H1 (cell line): Measurements from ENCODE around the gene FSIP1. TPM values are rescaled to one million over a fixed set of nuclear protein-coding genes. Genes with fewer than 3 reads are reported as not detected.

Source experiments
- CTCF ChIA-PET: fragments of 300-600 bp; sonication (Branson Sonifier 250); formaldehyde crosslinking; loops from one replicate; lab custom pipeline; 2021; ENCODE audit not compliant: partially characterized antibody; lab: Charles Lee
- POLR2A ChIA-PET: fragments of 300-600 bp; sonication (Branson Sonifier 250); formaldehyde crosslinking; loops from one replicate; lab custom pipeline; 2021; ENCODE audit warnings: inconsistent platforms; ENCODE audit not compliant: partially characterized antibody; lab: Charles Lee
- DNase-seq, 2 experiments: peaks; one replicate each; pipeline versions ENCODE4 v3.0.0 to v3.0.0-alpha.2; 2010 to 2022; ENCODE audit warnings: low spot score in 2 of 2, low read depth in 1 of 2, mixed read lengths in 1 of 2
- FAIRE-seq: peaks from 2 replicates; lab custom pipeline; 2011; peaks lifted over from hg19 to GRCh38; lab: Jason Lieb, UNC
- H2AFZ ChIP-seq: 2 replicates; pipeline ENCODE4 v1.8.1; 2012; ENCODE audit warnings: low read length, inconsistent platforms
- H2AK5ac ChIP-seq: 2 replicates; pipeline ENCODE4 v1.6.1; 2013; ENCODE audit warnings: low read depth, low read length
- H2BK120ac ChIP-seq: replicated peaks from 2 replicates; pipeline ENCODE3; 2013; ENCODE audit warnings: low read depth, low read length, inconsistent platforms
- H2BK12ac ChIP-seq: 2 replicates; pipeline ENCODE4 v1.6.1; 2013; ENCODE audit warnings: low read depth, low read length
- H2BK15ac ChIP-seq: 2 replicates; pipeline ENCODE4 v1.6.1; 2013; ENCODE audit warnings: low read length
- H2BK20ac ChIP-seq: 2 replicates; pipeline ENCODE4 v1.6.1; 2013; ENCODE audit warnings: low read length
- H2BK5ac ChIP-seq: 2 replicates; pipeline ENCODE4 v1.6.1; 2013; ENCODE audit warnings: low read depth, low read length
- H3K14ac ChIP-seq: 2 replicates; pipeline ENCODE4 v1.6.1; 2013; ENCODE audit warnings: inconsistent platforms; ENCODE audit not compliant: insufficient read length
- H3K18ac ChIP-seq: 2 replicates; pipeline ENCODE4 v1.6.1; 2013; ENCODE audit warnings: low read length; ENCODE audit errors: extremely low read depth
- H3K23ac ChIP-seq: 2 replicates; pipeline ENCODE4 v1.6.1; 2013; ENCODE audit warnings: inconsistent platforms; ENCODE audit not compliant: insufficient read length
- H3K23me2 ChIP-seq: 2 replicates; pipeline ENCODE4 v1.6.1; 2013; ENCODE audit warnings: low read depth, low read length
- H3K27ac ChIP-seq: 2 replicates; pipeline ENCODE4 v1.6.1; 2011; ENCODE audit warnings: low read depth, low read length, inconsistent platforms
- H3K27me3 ChIP-seq, 4 experiments: replicated peaks in 1 of 4; 1 replicate in 1 of 4; 2 replicates in 3 of 4; pipeline versions ENCODE4 v1.6.1 to v1.8.1; 2011 to 2013; ENCODE audit warnings: low read length in 3 of 4, mild to moderate bottlenecking in 3 of 4, inconsistent platforms in 2 of 4, mixed read lengths in 2 of 4, moderate library complexity in 1 of 4; ENCODE audit not compliant: control insufficient read depth in 3 of 4, insufficient read depth in 3 of 4; ENCODE audit errors: extremely low read depth in 1 of 4
- H3K36me3 ChIP-seq, 4 experiments: 2 replicates each; pipeline versions ENCODE4 v1.6.1 to v1.8.1; 2011 to 2013; ENCODE audit warnings: mild to moderate bottlenecking in 4 of 4, low read length in 3 of 4, moderate library complexity in 2 of 4, control low read depth in 1 of 4, inconsistent platforms in 1 of 4; ENCODE audit not compliant: insufficient read depth in 4 of 4, control insufficient read depth in 2 of 4
- H3K4ac ChIP-seq: replicated peaks from 2 replicates; pipeline ENCODE3; 2013; ENCODE audit warnings: low read length, low read depth, mixed read lengths, inconsistent platforms; ENCODE audit not compliant: insufficient read length
- H3K4me1 ChIP-seq, 4 experiments: replicated peaks in 1 of 4; 1 replicate in 1 of 4; 2 replicates in 3 of 4; pipeline versions ENCODE4 v1.6.1 to v1.8.1; 2011 to 2013; ENCODE audit warnings: low read length in 3 of 4, inconsistent platforms in 2 of 4, mixed read lengths in 1 of 4; ENCODE audit not compliant: insufficient read depth in 4 of 4, control insufficient read depth in 3 of 4
- H3K4me2 ChIP-seq, 2 experiments: 2 replicates each; pipeline versions ENCODE4 v1.6.1 to v1.8.1; 2011 to 2013; ENCODE audit warnings: low read depth in 2 of 2, low read length in 2 of 2, control low read depth in 1 of 2, inconsistent platforms in 1 of 2, mild to moderate bottlenecking in 1 of 2; ENCODE audit not compliant: insufficient read depth in 1 of 2
- H3K4me3 ChIP-seq, 4 experiments: fragments of 200-600, 300-600 bp in 1 of 4; sonication (generic), shearing (Covaris generic), sonication (Bioruptor Twin) in 1 of 4; 2 replicates each; pipeline versions ENCODE4 v1.5.1 to v1.8.1; 2011 to 2016; ENCODE audit warnings: low read length in 4 of 4, low read depth in 3 of 4, control low read depth in 2 of 4, inconsistent platforms in 2 of 4, mild to moderate bottlenecking in 2 of 4, mixed read lengths in 1 of 4, moderate library complexity in 1 of 4; ENCODE audit not compliant: insufficient read depth in 2 of 4; ENCODE audit errors: extremely low read depth in 1 of 4
- H3K56ac ChIP-seq: replicated peaks from 2 replicates; pipeline ENCODE3; 2013; ENCODE audit warnings: low read depth, mild to moderate bottlenecking, mixed read lengths, low read length, inconsistent platforms; ENCODE audit not compliant: insufficient read length
- H3K79me1 ChIP-seq: 2 replicates; pipeline ENCODE4 v1.6.1; 2013; ENCODE audit warnings: low read depth, low read length, control low read depth
- H3K79me2 ChIP-seq, 2 experiments: 2 replicates each; pipeline versions ENCODE4 v1.6.1 to v1.8.1; 2012 to 2013; ENCODE audit warnings: low read length in 2 of 2, mild to moderate bottlenecking in 2 of 2, inconsistent platforms in 1 of 2; ENCODE audit not compliant: insufficient read depth in 2 of 2, control insufficient read depth in 1 of 2
- H3K9ac ChIP-seq, 4 experiments: replicated peaks in 1 of 4; 1 replicate in 1 of 4; 2 replicates in 3 of 4; pipeline versions ENCODE4 v1.6.1 to v1.8.1; 2011 to 2013; ENCODE audit warnings: low read depth in 3 of 4, low read length in 3 of 4, control low read depth in 2 of 4, mild to moderate bottlenecking in 2 of 4, moderate library complexity in 2 of 4, inconsistent platforms in 1 of 4; ENCODE audit errors: extremely low read depth in 1 of 4
- H3K9me3 ChIP-seq, 2 experiments: 2 replicates each; pipeline versions ENCODE4 v1.6.1 to v1.8.1; 2012 to 2013; ENCODE audit warnings: mild to moderate bottlenecking in 2 of 2, moderate library complexity in 2 of 2, control low read depth in 1 of 2, inconsistent platforms in 1 of 2, low read depth in 1 of 2, low read length in 1 of 2, mixed read lengths in 1 of 2; ENCODE audit not compliant: insufficient read depth in 2 of 2
- H4K20me1 ChIP-seq, 2 experiments: replicated peaks in 1 of 2; 2 replicates each; pipeline versions ENCODE3 to v1.8.1; 2011 to 2013; ENCODE audit warnings: inconsistent platforms in 2 of 2, low read length in 2 of 2, mild to moderate bottlenecking in 1 of 2; ENCODE audit not compliant: insufficient read depth in 2 of 2, control insufficient read depth in 1 of 2
- H4K5ac ChIP-seq: 2 replicates; pipeline ENCODE4 v1.6.1; 2013; ENCODE audit warnings: low read length, low read depth, mixed read lengths, inconsistent platforms; ENCODE audit not compliant: insufficient read length
- H4K8ac ChIP-seq: 2 replicates; pipeline ENCODE4 v1.8.0; 2013; ENCODE audit warnings: mild to moderate bottlenecking, moderate library complexity, low read length, inconsistent platforms; ENCODE audit not compliant: insufficient read depth; ENCODE audit errors: extremely low read depth
- H4K91ac ChIP-seq: replicated peaks from 2 replicates; pipeline ENCODE3; 2013; ENCODE audit warnings: low read length, mixed read lengths, inconsistent platforms; ENCODE audit not compliant: insufficient read length
- ATF3 ChIP-seq: IDR thresholded peaks from 2 replicates; pipeline ENCODE4 v1.6.1; 2011; ENCODE audit warnings: low read depth, mild to moderate bottlenecking, low read length; ENCODE audit not compliant: insufficient read depth
- CTCF ChIP-seq, 3 experiments: IDR thresholded peaks; 1 replicate in 2 of 3; 2 replicates in 1 of 3; pipeline versions ENCODE4 v1.5.1 to v1.6.1; 2011; ENCODE audit warnings: low read length in 3 of 3, mild to moderate bottlenecking in 3 of 3, inconsistent platforms in 2 of 3, low read depth in 1 of 3, moderate library complexity in 1 of 3; ENCODE audit not compliant: insufficient read depth in 1 of 3; ENCODE audit errors: control extremely low read depth in 1 of 3
- HDAC6 ChIP-seq: IDR thresholded peaks from one replicate; pipeline ENCODE4 v1.7.1; 2012; ENCODE audit warnings: low read depth, mild to moderate bottlenecking, inconsistent platforms, low read length, moderate library complexity
- JUND ChIP-seq: IDR thresholded peaks from 2 replicates; pipeline ENCODE4 v1.6.1; 2011; ENCODE audit warnings: mild to moderate bottlenecking, improper control_type of control experiment, low read length
- MAFK ChIP-seq: IDR thresholded peaks from 2 replicates; pipeline ENCODE4 v1.6.1; 2012; ENCODE audit warnings: low read depth, mild to moderate bottlenecking, improper control_type of control experiment, low read length
- PHF8 ChIP-seq: fragments of 200-600 bp; sonication (generic); conservative IDR thresholded peaks from 2 replicates; pipeline ENCODE4 v1.7.1; 2012; ENCODE audit warnings: low read depth, mild to moderate bottlenecking, inconsistent platforms, low read length, moderate library complexity
- TEAD4 ChIP-seq: IDR thresholded peaks from 2 replicates; pipeline ENCODE4 v1.6.1; 2012; ENCODE audit warnings: low read depth, low read length, inconsistent platforms, mixed read lengths
- USF2 ChIP-seq: IDR thresholded peaks from 2 replicates; pipeline ENCODE4 v1.6.1; 2011; ENCODE audit warnings: low read length, improper control_type of control experiment
- ZNF274 ChIP-seq: IDR thresholded peaks from 2 replicates; pipeline ENCODE4 v1.7.0; 2012; ENCODE audit warnings: low read length, borderline replicate concordance; ENCODE audit errors: extremely low read depth
- WGBS, 2 experiments: shearing (Covaris generic) in 1 of 2; methylation state at CpG; one replicate each; pipeline versions ENCODE4 v1.1.6 to v1.1.7; 2013 to 2015; ENCODE audit warnings: low lambda C conversion rate in 2 of 2, mixed read lengths in 2 of 2, inconsistent platforms in 1 of 2, low coverage in 1 of 2, missing lambda C conversion rate in 1 of 2; ENCODE audit not compliant: insufficient replicate concordance in 2 of 2, insufficient coverage in 1 of 2, insufficient read length in 1 of 2; ENCODE audit errors: extremely low coverage in 1 of 2, missing lambda C conversion rate in 1 of 2; 5-methylcytosine and 5-hydroxymethylcytosine counted together
- polyA plus RNA-seq, 7 experiments: library from polyadenylated mRNA; depleted of rRNA in 3 of 7; stranded (reverse) in 5 of 7; unstranded in 2 of 7; fragments of >200 nt in 5 of 7; fragments of 200-250 nt in 2 of 7; gene quantifications; 1 replicate in 5 of 7; 2 replicates in 1 of 7; 4 replicates in 1 of 7; pipeline versions ENCODE4 v1.2.1 to v1.2.3, GENCODE V29; 2011 to 2013; ENCODE audit warnings: missing spikeins in 2 of 7, mixed read lengths in 2 of 7
- total RNA-seq: library from RNA; stranded (reverse); fragmentation: NEBNext Ultra II Directional; extraction: Animal tissue kit (Norgen Biotek cat#: 25700); gene quantifications from 2 replicates; pipeline ENCODE4 v1.2.1, GENCODE V29; 2021

Gene FSIP1
- total and polyA plus RNA-seq, 2 of the 8 experiments (the other 6 are each of a cell fraction or from before 2014, with no cell fraction given): 0.18 to 1.3 TPM

DNA sequence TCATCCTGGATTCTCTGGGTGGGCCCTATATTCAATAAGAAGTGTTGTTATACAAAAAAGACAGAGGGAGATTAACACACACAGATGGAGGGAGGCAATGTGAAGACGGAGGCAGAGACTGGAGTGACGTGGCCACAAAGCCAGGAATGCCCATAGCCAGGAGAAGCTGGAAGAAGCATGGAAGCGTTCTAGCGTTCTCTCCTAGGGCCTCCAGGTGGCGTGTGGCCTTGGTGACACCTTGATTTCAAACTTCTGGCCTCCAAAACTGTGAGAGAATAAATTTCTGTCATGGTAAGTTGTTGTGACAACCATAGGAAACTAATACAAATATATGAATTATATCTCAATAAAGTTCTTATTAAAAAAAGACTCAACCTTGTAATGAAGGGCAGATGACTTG, 180.5 kb downstream of the FSIP1 start:
- no peak overlapping the region for H4K5ac ChIP-seq
- H3K79me1 ChIP-seq: no peaks in the 10 kb centered on the region; the same call in 1 of the 2 replicates
- H2BK5ac ChIP-seq: no peak overlapping the region
- H3K4ac ChIP-seq: no peak overlapping the region
- no peak overlapping the region for H3K23ac ChIP-seq
- H3K9ac ChIP-seq: no peak overlapping the region
- CTCF ChIA-PET: interaction anchor here (0.6 to 5.5 kb wide), 15 partner anchors 11 to 243 kb away, joined by 3 to 62 read pairs (median 3); partner anchors contain the start of gene THBS1
- H3K56ac ChIP-seq: no peak overlapping the region
- no peak overlapping the region for H4K8ac ChIP-seq
- peak; percentile 71 for FAIRE-seq
- no peaks in the 10 kb centered on the region for H3K23me2 ChIP-seq
- POLR2A ChIA-PET: interaction anchor here (16.2 kb wide), 1 partner anchor 21 kb away, joined by 117 read pairs; the partner anchor contains the start of gene THBS1
- H2AK5ac ChIP-seq: no peak overlapping the region
- no peaks in the 10 kb centered on the region for H3K79me2 ChIP-seq
- H3K14ac ChIP-seq: no peak overlapping the region
- no peak overlapping the region for H2BK15ac ChIP-seq
- H3K36me3 ChIP-seq: no peaks in the 10 kb centered on the region; a peak in 2 of 8 replicates
- H3K9me3 ChIP-seq: no peaks in the 10 kb centered on the region
- H3K4me3 ChIP-seq: no peak overlapping the region
- no peak overlapping the region for H3K27ac ChIP-seq
- no peak for DNase-seq
- H4K20me1 ChIP-seq: no peaks in the 10 kb centered on the region
- no peak overlapping the region for H3K18ac ChIP-seq
- WGBS, 2 experiments: 63% methylated on average over 5 of the region's 5 CpGs; no CpG with 5 or more reads in 1 of the 2 experiments
- no peaks in the 10 kb centered on the region for H3K27me3 ChIP-seq
- H4K91ac ChIP-seq: no peak overlapping the region
- H2BK20ac ChIP-seq: no peak overlapping the region
- H2AFZ ChIP-seq: no peak overlapping the region
- no peaks in the 10 kb centered on the region for H3K4me1 ChIP-seq
- no peak overlapping the region for H2BK12ac ChIP-seq
- H3K4me2 ChIP-seq: no peak overlapping the region
- no peak overlapping the region for H2BK120ac ChIP-seq
- TF ChIP-seq TEAD4: 0 out of 2 replicates have a peak, but pooled peaks have one; percentile 31
- TF ChIP-seq USF2: no peak
- TF ChIP-seq MAFK: no peak
- no peak for TF ChIP-seq PHF8
- TF ChIP-seq CTCF (IDR thresholded peaks at IDR 0.05; ENCODE audit: control extremely low read depth in 1 of 3, insufficient read depth in 1 of 3, low read depth in 1 of 3, low read length in 3 of 3): peak; percentile 53 to 72 (median 69)
- TF ChIP-seq ATF3: no peak
- no peak for TF ChIP-seq JUND
- TF ChIP-seq HDAC6: no peak
- no peak for TF ChIP-seq ZNF274
